Measurements from ENCODE around the gene COL8A2. TPM values are rescaled to one million over a fixed set of nuclear protein-coding genes. Genes with fewer than 3 reads are reported as not detected.

Gene COL8A2
- total RNA-seq, 1 donor: 11.0 TPM

- TF ChIP-seq, protein P1, sequence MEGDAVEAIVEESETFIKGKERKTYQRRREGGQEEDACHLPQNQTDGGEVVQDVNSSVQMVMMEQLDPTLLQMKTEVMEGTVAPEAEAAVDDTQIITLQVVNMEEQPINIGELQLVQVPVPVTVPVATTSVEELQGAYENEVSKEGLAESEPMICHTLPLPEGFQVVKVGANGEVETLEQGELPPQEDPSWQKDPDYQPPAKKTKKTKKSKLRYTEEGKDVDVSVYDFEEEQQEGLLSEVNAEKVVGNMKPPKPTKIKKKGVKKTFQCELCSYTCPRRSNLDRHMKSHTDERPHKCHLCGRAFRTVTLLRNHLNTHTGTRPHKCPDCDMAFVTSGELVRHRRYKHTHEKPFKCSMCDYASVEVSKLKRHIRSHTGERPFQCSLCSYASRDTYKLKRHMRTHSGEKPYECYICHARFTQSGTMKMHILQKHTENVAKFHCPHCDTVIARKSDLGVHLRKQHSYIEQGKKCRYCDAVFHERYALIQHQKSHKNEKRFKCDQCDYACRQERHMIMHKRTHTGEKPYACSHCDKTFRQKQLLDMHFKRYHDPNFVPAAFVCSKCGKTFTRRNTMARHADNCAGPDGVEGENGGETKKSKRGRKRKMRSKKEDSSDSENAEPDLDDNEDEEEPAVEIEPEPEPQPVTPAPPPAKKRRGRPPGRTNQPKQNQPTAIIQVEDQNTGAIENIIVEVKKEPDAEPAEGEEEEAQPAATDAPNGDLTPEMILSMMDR (IDR thresholded peaks at IDR 0.05; ENCODE audit: insufficient read depth, low read length): no peak
- no peak overlapping the region for H3K4me3 ChIP-seq (ENCODE audit: low read depth, low read length)
- DNase-seq (ENCODE audit: low read depth): no peak
These were observed 43.0 kb downstream of the COL8A2 start for GRCh38 chr1:36081926-36082485.

GRCh38 chr1:36080801-36081200 lies 44.2 kb downstream of the COL8A2 start:
- no peak for DNase-seq (ENCODE audit: low read depth)
- TF ChIP-seq, protein P1 (IDR thresholded peaks at IDR 0.05; ENCODE audit: insufficient read depth, low read length): no peak

DNA sequence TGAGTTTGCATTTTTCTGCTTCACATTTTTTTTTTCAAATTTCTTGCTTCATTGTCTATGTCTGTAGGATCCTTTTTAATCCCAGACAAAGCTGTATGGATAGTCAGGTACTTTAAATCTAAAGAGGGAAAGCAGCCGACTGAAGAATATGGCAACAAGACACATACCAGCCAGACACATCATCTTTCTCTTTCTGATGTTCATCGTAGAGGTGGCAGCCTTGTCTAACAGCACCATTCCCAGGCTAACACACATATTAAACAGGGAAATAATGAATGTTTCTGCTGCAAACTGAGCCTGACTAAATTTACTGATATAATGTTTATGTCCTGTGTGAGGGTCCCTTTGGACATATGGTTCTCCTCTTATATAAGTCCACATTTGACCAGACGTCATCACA lies 44.8 kb downstream of the COL8A2 start:
- H3K4me3 ChIP-seq (ENCODE audit: low read depth, low read length): no peak overlapping the region
- no peak for DNase-seq (ENCODE audit: low read depth)
- TF ChIP-seq, protein P1 (IDR thresholded peaks at IDR 0.05; ENCODE audit: insufficient read depth, low read length): no peak

More at GRCh38 chr1:36080801-36081200, 44.2 kb downstream of the COL8A2 start:
- H3K4me3 ChIP-seq (ENCODE audit: low read depth, low read length): no peak overlapping the region

DNA sequence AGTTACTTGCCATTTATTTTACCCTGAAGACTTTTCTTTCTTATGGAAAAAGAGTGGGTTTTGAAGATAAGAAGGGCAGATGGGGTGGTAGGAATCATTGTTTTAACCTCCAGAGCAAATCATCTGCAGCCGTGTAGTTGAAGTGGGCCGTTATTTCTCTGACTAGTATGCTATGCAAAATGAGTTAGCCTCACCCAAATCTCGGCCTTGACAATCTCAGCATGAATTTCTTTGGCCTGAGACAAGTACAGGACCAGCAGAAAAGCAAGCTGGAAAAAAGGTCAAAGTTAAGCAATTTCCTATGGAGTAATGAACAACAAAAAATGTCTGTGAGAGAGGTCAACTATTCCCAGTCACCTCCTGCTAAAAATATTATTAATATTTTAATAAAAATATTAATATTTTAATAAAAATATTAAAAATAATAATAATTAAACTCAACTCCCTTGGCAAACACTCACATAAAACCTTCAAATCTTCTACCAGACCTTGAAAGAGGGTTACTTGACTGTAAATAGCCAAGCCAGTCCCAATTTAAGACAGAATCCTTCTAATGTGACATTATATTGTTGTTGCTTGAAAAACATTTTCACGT lies 47.9 kb downstream of the COL8A2 start:
- H3K4me3 ChIP-seq (ENCODE audit: low read depth, low read length): no peak overlapping the region

DNA sequence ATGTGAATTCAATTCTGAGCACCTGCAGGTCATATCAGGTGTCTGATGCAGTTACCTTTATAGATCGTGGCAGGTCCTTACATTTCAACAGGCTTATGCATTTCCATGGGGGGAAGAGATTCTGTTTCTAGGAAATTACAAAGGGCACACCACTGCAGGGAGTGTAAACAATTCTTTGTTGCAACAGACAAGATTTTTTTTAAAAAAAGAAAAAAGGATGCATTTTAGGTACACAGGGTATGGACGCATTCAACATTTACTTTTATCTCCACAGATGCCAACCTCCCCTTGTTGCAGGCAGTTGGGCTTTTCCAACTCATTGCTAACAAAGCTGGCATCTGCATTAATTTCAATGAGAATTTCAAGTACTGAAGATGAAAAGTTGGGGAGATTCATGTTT lies 54.7 kb downstream of the COL8A2 start:
- TF ChIP-seq, protein P1 (IDR thresholded peaks at IDR 0.05; ENCODE audit: insufficient read depth, low read length): no peak
- no peak overlapping the region for H3K4me3 ChIP-seq (ENCODE audit: low read depth, low read length)
- DNase-seq (ENCODE audit: low read depth): no peak

More for the DNA sequence above, 47.9 kb downstream of the COL8A2 start:
- TF ChIP-seq, protein P1 (IDR thresholded peaks at IDR 0.05; ENCODE audit: insufficient read depth, low read length): no peak
- no peak for DNase-seq (ENCODE audit: low read depth)

- H3K4me3 ChIP-seq (ENCODE audit: low read depth, low read length): no peak overlapping the region
These were observed 56.2 kb downstream of the COL8A2 start for GRCh38 chr1:36068866-36069265.

More at GRCh38 chr1:36068866-36069265, 56.2 kb downstream of the COL8A2 start:
- TF ChIP-seq, protein P1 (IDR thresholded peaks at IDR 0.05; ENCODE audit: insufficient read depth, low read length): no peak
- DNase-seq (ENCODE audit: low read depth): no peak
